GM04503 (cell line): Measurements from ENCODE around the gene IBA57.
"Not testable (repeated sequence)": the region's sequence is repeated elsewhere in the genome, so short reads cannot be mapped to it uniquely, and the experiment has no call there.

ENCODE experiments used
- DNase-seq: peaks from one replicate; pipeline ENCODE4 v3.0.0-alpha.2; 2012; ENCODE audit warnings: low read depth

The IBA57 gene

GRCh38 chr1:228172591-228173527 lies 7.3 kb downstream of the IBA57 start:
- no peak for DNase-seq

- not testable (repeated sequence) for DNase-seq
These were observed 8.2 kb downstream of the IBA57 start for GRCh38 chr1:228173528-228174481.

GRCh38 chr1:228174482-228175315 lies 9.1 kb downstream of the IBA57 start:
- no peak for DNase-seq

DNA sequence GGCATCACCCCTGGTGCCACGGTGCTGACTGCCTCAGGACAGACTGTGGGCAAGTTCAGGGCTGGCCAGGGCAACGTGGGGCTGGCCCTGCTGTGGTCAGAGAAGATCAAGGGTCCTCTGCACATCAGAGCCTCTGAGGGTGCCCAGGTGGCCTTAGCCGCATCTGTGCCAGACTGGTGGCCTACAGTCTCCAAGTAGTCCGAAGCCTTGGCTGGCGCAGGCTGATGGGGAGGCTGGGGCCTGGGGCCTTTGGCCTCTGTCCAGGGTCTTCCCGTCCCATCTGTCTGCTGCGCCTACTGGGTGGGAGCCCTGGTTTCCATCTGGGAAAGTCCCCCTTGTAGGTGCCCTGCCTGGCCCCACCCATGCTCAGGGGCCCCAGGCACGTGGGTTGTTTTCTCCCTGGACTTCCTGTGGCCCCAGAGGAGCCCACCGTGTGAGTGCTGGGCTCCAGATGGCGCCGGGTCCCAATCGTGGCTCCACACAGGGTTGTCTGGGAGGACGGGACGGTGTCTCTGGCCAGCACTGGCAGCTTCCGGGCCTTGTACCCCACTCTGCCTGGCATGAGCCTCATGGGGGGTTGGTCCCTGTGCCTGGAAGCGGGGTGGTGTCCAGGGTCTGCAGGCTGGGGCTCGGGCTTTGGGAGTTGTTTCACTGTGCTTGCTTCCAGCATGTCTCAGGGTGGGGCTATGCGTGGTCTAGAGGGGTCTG lies 9.9 kb downstream of the IBA57 start:
- DNase-seq = no peak

GRCh38 chr1:228176024-228176395 lies 10.4 kb downstream of the IBA57 start:
- DNase-seq = no peak

- DNase-seq = no peak
These were observed 11.0 kb downstream of the IBA57 start for GRCh38 chr1:228176461-228177182.

DNA sequence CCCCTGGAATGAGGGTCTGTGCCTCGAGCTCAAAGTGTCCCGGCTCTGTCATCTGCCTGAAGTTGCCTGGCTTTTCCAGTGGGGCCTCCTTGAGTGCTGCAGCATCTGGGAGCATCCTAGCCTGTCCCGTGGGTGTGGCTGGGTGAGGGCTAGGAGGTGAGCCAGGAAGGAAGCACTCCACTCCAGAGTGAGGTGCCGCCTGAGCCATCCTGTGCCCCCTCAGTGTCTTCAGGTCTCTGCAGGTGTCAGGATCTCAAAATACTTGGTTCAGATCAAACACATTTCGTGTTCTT lies 11.5 kb downstream of the IBA57 start:
- DNase-seq = no peak

DNA sequence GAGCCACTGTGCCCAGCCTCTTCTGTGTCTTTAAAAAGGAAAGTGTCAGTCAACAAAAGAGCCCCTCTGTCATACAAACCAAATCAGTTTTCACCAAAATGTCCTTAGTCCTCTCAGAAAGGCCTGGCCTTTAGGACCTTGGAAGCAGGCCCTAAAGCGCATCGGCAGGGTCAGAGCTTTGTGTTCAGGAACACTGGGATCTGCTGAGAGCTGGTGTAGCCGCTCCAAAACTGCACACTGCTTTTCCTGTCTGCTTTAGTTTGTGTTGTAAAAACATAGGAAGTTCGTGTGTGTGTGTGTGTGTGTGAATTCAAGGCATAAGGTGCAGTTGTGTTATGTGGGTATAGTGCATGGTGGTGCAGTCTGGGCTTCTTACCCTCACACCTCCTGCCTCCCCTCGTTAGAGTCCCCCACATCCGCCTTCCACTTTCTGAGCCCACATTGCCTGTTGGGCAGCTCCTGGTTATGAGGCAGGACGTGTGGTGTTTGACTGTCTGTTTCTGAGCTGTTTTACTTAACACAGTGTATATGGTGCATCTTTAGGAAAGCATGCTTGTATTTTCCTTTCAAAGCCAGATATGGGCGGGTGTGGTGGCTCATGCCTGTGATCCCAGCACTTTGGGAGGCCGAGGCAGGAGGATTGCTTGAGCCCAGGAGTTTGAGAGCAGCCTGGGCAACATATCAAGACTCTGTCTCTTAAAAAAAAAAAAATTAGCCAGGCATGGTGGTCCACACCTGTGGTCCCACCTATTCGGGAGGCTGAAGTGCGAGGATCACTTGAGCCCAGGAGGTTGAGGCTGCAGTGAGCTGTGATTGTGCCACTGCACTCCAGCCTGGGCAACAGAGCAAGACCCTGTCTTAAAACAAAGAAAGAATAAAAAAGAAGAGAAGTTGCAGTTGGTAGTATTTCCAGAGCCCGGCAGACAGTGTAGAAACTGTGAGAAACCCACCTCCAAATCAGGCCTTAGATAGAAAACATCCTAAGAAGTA lies 12.4 kb downstream of the IBA57 start:
- DNase-seq = no peak

- DNase-seq = no peak
These were observed 13.4 kb downstream of the IBA57 start for GRCh38 chr1:228178737-228179684.

- no peak for DNase-seq
These were observed 14.8 kb downstream of the IBA57 start for GRCh38 chr1:228180271-228180958.

GRCh38 chr1:228180959-228181644 lies 15.5 kb downstream of the IBA57 start:
- no peak for DNase-seq

GRCh38 chr1:228181645-228182034 lies 16.0 kb downstream of the IBA57 start:
- no peak for DNase-seq

- no peak for DNase-seq
These were observed 16.9 kb downstream of the IBA57 start for GRCh38 chr1:228182296-228183030.

- no peak for DNase-seq
These were observed 18.5 kb downstream of the IBA57 start for GRCh38 chr1:228184152-228184551.

- no peak for DNase-seq
These were observed 20.0 kb downstream of the IBA57 start for GRCh38 chr1:228185641-228185965.

DNA sequence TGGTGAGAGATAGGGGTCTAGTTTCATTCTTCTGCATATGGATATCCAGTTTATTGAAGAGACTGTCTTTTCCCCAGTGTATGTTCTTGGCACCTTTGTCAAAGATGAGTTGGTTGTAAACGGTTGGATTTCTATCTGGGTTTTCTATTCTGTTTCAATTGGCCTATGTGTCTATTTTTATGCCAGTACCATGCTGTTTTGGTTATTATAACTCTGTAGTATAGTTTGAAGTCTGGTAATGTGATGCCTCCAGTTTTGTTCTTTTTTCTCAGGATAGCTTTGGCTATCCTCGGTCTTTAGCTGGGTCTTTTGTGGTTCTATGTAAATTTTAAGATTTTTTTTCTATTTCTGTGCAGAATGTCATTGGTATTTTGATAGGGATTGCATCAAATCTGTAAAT lies 22.6 kb downstream of the IBA57 start:
- DNase-seq = not testable (repeated sequence)

- DNase-seq = no peak
These were observed 24.6 kb downstream of the IBA57 start for GRCh38 chr1:228190182-228190581.
